Caco-2 (cell line): Measurements from ENCODE around the gene RIMS4. TPM values are rescaled to one million over a fixed set of nuclear protein-coding genes. Genes with fewer than 3 reads are reported as not detected.
A peak's percentile ranks its signal among the peaks of the same experiment; 100 is the strongest.
"Not testable (repeated sequence)": the region's sequence is repeated elsewhere in the genome, so short reads cannot be mapped to it uniquely, and the experiment has no call there.

Experiments used
- BruUV-seq: library from RNA; stranded (reverse); fragments of 400-500 nt; replicated peaks from 2 replicates; lab custom pipeline; 2021; lab: Mats Ljungman, UMichigan
- CTCF ChIA-PET: fragments of 300-600 bp; sonication (Branson Sonifier 250); formaldehyde crosslinking; loops from one replicate; lab custom pipeline; 2022; ENCODE audit warnings: antibody characterized with exemption; lab: Charles Lee
- POLR2A ChIA-PET: fragments of 300-600 bp; sonication (Branson Sonifier 250); formaldehyde crosslinking; loops from one replicate; lab custom pipeline; 2022; ENCODE audit warnings: antibody characterized with exemption; lab: Charles Lee
- DNase-seq, 2 experiments: peaks; one replicate each; pipeline versions ENCODE4 v3.0.0 to v3.0.0-alpha.2; 2020 to 2022
- H3K27me3 ChIP-seq: replicated peaks from 2 replicates; pipeline ENCODE4 v1.6.0; 2011; ENCODE audit warnings: low read length; ENCODE audit not compliant: control insufficient read depth, insufficient read depth
- H3K36me3 ChIP-seq: 2 replicates; pipeline ENCODE4 v1.5.1; 2011; ENCODE audit warnings: low read length; ENCODE audit not compliant: control insufficient read depth, insufficient read depth
- H3K4me1 ChIP-seq: fragments of 250-450 bp; sonication (Bioruptor Pico); 2 replicates; pipeline ENCODE4 v1.5.1; 2020; ENCODE audit warnings: mild to moderate bottlenecking
- H3K4me3 ChIP-seq: 2 replicates; pipeline ENCODE4 v1.5.1; 2011; ENCODE audit warnings: low read depth, mild to moderate bottlenecking, control low read depth, low read length
- H3K9me3 ChIP-seq: fragments of 250-450 bp; sonication (Bioruptor Pico); 2 replicates; pipeline ENCODE4 v1.5.1; 2020; ENCODE audit warnings: mild to moderate bottlenecking, moderate library complexity
- H3K27ac Mint-ChIP-seq: one replicate; pipeline ENCODE4 v1.8.0; 2022; ENCODE audit warnings: mixed read lengths; ENCODE audit not compliant: unreplicated experiment
- H3K27me3 Mint-ChIP-seq: one replicate; pipeline ENCODE4 v1.8.0; 2022; ENCODE audit warnings: mixed read lengths; ENCODE audit not compliant: insufficient read depth, unreplicated experiment
- H3K36me3 Mint-ChIP-seq: one replicate; pipeline ENCODE4 v1.8.0; 2022; ENCODE audit warnings: mild to moderate bottlenecking, mixed read lengths; ENCODE audit not compliant: insufficient read depth, unreplicated experiment
- H3K4me1 Mint-ChIP-seq: one replicate; pipeline ENCODE4 v1.8.0; 2022; ENCODE audit warnings: low read depth, mixed read lengths; ENCODE audit not compliant: unreplicated experiment
- H3K4me3 Mint-ChIP-seq: one replicate; pipeline ENCODE4 v1.8.0; 2022; ENCODE audit warnings: mild to moderate bottlenecking, moderate library complexity, mixed read lengths; ENCODE audit not compliant: unreplicated experiment
- H3K9me3 Mint-ChIP-seq: one replicate; pipeline ENCODE4 v1.8.0; 2022; ENCODE audit warnings: mixed read lengths; ENCODE audit not compliant: unreplicated experiment
- intact Hi-C: fragments of 100-400 bp; cut with micrococcal nuclease; formaldehyde crosslinking; loops from one replicate; pipeline ENCODE4 v1.10.0; 2022; ENCODE audit not compliant: unreplicated experiment
- total RNA-seq: library from RNA; stranded (reverse); gene quantifications from 2 replicates; pipeline ENCODE4 v1.2.3, GENCODE V29; 2022
- TF ChIP-seq, protein P1 (sequence below), 2 experiments: fragments of 200-600 bp in 1 of 2; IDR thresholded peaks; 1 replicate in 1 of 2; 2 replicates in 1 of 2; pipeline versions ENCODE4 v1.5.1 to v1.8.0; 2011 to 2022; ENCODE audit warnings: antibody characterized with exemption in 1 of 2, control low read depth in 1 of 2, inconsistent platforms in 1 of 2, low read depth in 1 of 2, low read length in 1 of 2, mild to moderate bottlenecking in 1 of 2, moderate library complexity in 1 of 2; ENCODE audit not compliant: insufficient read depth in 1 of 2, severe bottlenecking in 1 of 2, unreplicated experiment in 1 of 2

RIMS4 gene
- total RNA-seq, 1 experiment from 2014 or later, result 9.0 TPM

DNA sequence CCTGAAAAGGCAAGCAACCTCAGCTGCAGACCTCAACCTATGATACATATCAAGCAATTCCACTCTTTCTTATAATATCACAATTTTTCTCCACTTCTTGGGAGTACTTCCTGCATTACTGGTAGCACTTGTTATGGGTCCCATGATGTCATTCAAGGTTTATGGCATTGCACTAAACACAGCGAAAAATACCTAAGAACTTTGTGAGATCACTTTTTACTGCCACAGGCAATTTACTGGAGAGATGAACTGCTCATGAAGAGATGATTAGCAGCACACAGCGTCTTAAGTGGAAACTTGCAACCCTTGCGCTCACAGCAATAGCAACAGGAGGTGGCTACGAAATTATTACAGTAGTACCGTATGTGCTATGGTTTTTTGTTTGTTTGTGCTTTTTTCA lies 19.3 kb upstream of the RIMS4 start:
- no peaks in the 10 kb centered on the region for H3K4me1 ChIP-seq
- H3K4me3 ChIP-seq, result no peak overlapping the region
- ChIA-PET CTCF (interaction anchor here (0.7 kb wide), 1 partner anchor 66 kb away, joined by 4 read pairs; no protein-coding TSS in a partner anchor), POLR2A (interaction anchor here (0.7 kb wide), 1 partner anchor 195 kb away, joined by 6 read pairs; no protein-coding TSS in a partner anchor)
- no peaks in the 10 kb centered on the region for H3K4me1 Mint-ChIP-seq
- H3K9me3 Mint-ChIP-seq, result no peaks in the 10 kb centered on the region
- H3K4me3 Mint-ChIP-seq, result no peak overlapping the region
- H3K36me3 Mint-ChIP-seq, result no peaks in the 10 kb centered on the region
- no TSS peak for BruUV-seq
- TF ChIP-seq, protein P1, sequence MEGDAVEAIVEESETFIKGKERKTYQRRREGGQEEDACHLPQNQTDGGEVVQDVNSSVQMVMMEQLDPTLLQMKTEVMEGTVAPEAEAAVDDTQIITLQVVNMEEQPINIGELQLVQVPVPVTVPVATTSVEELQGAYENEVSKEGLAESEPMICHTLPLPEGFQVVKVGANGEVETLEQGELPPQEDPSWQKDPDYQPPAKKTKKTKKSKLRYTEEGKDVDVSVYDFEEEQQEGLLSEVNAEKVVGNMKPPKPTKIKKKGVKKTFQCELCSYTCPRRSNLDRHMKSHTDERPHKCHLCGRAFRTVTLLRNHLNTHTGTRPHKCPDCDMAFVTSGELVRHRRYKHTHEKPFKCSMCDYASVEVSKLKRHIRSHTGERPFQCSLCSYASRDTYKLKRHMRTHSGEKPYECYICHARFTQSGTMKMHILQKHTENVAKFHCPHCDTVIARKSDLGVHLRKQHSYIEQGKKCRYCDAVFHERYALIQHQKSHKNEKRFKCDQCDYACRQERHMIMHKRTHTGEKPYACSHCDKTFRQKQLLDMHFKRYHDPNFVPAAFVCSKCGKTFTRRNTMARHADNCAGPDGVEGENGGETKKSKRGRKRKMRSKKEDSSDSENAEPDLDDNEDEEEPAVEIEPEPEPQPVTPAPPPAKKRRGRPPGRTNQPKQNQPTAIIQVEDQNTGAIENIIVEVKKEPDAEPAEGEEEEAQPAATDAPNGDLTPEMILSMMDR (IDR thresholded peaks at IDR 0.05; ENCODE audit: insufficient read depth in 1 of 2, low read depth in 1 of 2, low read length in 1 of 2, severe bottlenecking in 1 of 2, unreplicated experiment in 1 of 2), result no peak
- H3K27ac Mint-ChIP-seq, result no peak overlapping the region
- no peak for DNase-seq
- peaks cover 5% of the 10 kb centered on the region; the same call in 1 of the 2 replicates for H3K9me3 ChIP-seq
- intact Hi-C loops, result no loop called here
- H3K27me3 Mint-ChIP-seq, result peaks cover 11% of the 10 kb centered on the region
- no peaks in the 10 kb centered on the region for H3K27me3 ChIP-seq
- no peaks in the 10 kb centered on the region for H3K36me3 ChIP-seq

DNA sequence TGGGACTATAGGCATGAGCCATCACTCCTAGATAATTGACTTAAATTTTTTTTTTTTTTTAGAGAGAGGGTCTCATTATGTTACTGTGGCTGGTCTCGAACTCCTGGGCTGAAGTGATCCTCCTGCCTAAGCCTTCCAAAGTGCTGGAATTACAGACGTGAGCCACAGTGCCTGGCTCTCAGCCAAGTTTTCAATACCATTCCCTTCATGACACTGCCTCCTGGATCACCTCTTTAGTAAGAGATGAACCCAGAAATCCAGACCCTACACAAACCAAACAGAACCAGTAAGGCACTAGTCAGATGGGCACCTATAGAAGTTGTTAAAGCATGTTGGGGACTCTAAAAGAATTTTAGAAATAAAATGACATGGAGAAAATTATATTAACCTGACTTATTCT lies 18.3 kb upstream of the RIMS4 start:
- no peaks in the 10 kb centered on the region for H3K9me3 Mint-ChIP-seq
- Histone ChIP-seq H3K9me3 (peaks cover 5% of the 10 kb centered on the region; the same call in 1 of the 2 replicates), H3K27me3 (no peaks in the 10 kb centered on the region), H3K4me3 (no peak overlapping the region), H3K4me1 (no peaks in the 10 kb centered on the region), H3K36me3 (no peaks in the 10 kb centered on the region)
- no peak overlapping the region for H3K27ac Mint-ChIP-seq
- no peaks in the 10 kb centered on the region for H3K4me1 Mint-ChIP-seq
- TF ChIP-seq, protein P1 (IDR thresholded peaks at IDR 0.05; ENCODE audit: insufficient read depth in 1 of 2, low read depth in 1 of 2, low read length in 1 of 2, severe bottlenecking in 1 of 2, unreplicated experiment in 1 of 2), result no peak
- ChIA-PET POLR2A (no interaction called here), CTCF (no interaction called here)
- H3K27me3 Mint-ChIP-seq, result peaks cover 10% of the 10 kb centered on the region
- H3K4me3 Mint-ChIP-seq, result no peak overlapping the region
- BruUV-seq, result no TSS peak
- intact Hi-C loops, result no loop called here
- H3K36me3 Mint-ChIP-seq, result no peaks in the 10 kb centered on the region
- no peak for DNase-seq

DNA sequence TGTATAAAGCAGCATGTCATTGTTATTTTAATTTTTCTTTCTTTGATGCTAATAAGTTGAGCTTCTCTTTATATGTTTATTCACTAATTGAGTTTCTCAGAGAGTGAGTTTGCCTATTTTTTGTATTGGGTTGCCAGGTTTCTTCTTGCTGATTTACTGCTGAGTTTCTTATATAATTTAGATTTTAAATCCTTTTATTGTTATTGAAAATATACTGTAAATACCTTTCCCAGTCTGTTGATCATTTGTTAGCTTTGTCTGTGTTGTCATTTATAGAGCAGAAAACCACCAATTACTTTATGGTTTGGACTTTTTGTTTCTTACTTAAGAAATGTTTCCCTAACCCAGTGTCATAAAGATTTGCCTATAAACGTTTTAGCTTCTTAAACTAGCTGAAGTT lies 17.1 kb upstream of the RIMS4 start:
- no peaks in the 10 kb centered on the region for H3K27me3 ChIP-seq
- intact Hi-C loops, result no loop called here
- H3K9me3 Mint-ChIP-seq, result no peaks in the 10 kb centered on the region
- no peak overlapping the region for H3K4me3 Mint-ChIP-seq
- peaks cover 5% of the 10 kb centered on the region; the same call in 1 of the 2 replicates for H3K9me3 ChIP-seq
- no peaks in the 10 kb centered on the region for H3K4me1 Mint-ChIP-seq
- BruUV-seq, result no TSS peak
- no peaks in the 10 kb centered on the region for H3K36me3 Mint-ChIP-seq
- H3K4me1 ChIP-seq, result no peaks in the 10 kb centered on the region
- CTCF ChIA-PET, result no interaction called here
- POLR2A ChIA-PET, result no interaction called here
- no peaks in the 10 kb centered on the region for H3K36me3 ChIP-seq
- TF ChIP-seq, protein P1 (IDR thresholded peaks at IDR 0.05; ENCODE audit: insufficient read depth in 1 of 2, low read depth in 1 of 2, low read length in 1 of 2, severe bottlenecking in 1 of 2, unreplicated experiment in 1 of 2), result no peak
- no peak for DNase-seq
- H3K27me3 Mint-ChIP-seq, result peaks cover 10% of the 10 kb centered on the region
- no peak overlapping the region for H3K4me3 ChIP-seq
- H3K27ac Mint-ChIP-seq, result no peak overlapping the region

DNA sequence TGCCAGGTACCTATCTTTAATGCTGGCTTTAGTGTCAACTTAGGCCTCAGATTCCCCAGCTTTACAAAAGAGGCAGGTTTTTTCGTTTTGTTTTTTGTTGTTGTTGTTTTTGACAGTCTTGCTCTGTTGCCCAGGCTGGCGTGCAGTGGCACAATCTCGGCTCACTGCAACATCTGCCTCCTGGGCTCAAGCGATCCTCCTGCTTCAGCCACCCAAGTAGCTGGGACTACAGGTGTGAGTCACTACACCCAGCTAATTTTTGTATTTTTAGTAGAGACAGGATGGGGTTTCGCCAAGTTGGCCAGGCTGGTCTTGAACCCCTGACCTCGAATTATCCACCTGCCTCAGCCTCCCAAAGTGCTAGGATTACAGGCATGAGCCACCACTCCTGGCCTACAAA lies 11.2 kb upstream of the RIMS4 start:
- H3K4me1 Mint-ChIP-seq, H3K4me3 Mint-ChIP-seq, H3K4me1 ChIP-seq, H3K9me3 ChIP-seq, H3K27me3 Mint-ChIP-seq, H3K36me3 ChIP-seq, intact Hi-C loops, CTCF ChIA-PET, BruUV-seq, H3K9me3 Mint-ChIP-seq, H3K4me3 ChIP-seq, POLR2A ChIA-PET, H3K36me3 Mint-ChIP-seq, H3K27ac Mint-ChIP-seq, H3K27me3 ChIP-seq: not testable (repeated sequence)
- DNase-seq, result peak in 1 of 2 experiments; percentile 29
